ENCODE data around the gene RHOT2.

- TF ChIP-seq CTCF (IDR thresholded peaks at IDR 0.05) (no peak), POLR2A (IDR thresholded peaks at IDR 0.05) (no peak)
Observed at GRCh38 chr16:658679-659571, 9.0 kb upstream of the RHOT2 start.
